H1 (cell line): ENCODE measurements around the gene RASGRP1. TPM values are rescaled to one million over a fixed set of nuclear protein-coding genes. Genes with fewer than 3 reads are reported as not detected.

ENCODE experiments used
- GABPA ChIP-seq: IDR thresholded peaks from 2 replicates; pipeline ENCODE4 v1.6.1; 2011; ENCODE audit warnings: mild to moderate bottlenecking, low read length, moderate library complexity, borderline replicate concordance; ENCODE audit not compliant: insufficient read depth
- RBBP5 ChIP-seq: IDR thresholded peaks from 2 replicates; pipeline ENCODE4 v1.7.1; 2012; ENCODE audit warnings: low read depth, mild to moderate bottlenecking, inconsistent platforms, low read length, moderate library complexity, borderline replicate concordance
- SP2 ChIP-seq: IDR thresholded peaks from 2 replicates; pipeline ENCODE4 v1.6.1; 2012; ENCODE audit warnings: mild to moderate bottlenecking, low read length, inconsistent platforms
- YY1 ChIP-seq: IDR thresholded peaks from 2 replicates; pipeline ENCODE4 v1.6.1; 2011; ENCODE audit warnings: low read depth, mild to moderate bottlenecking, low read length
- polyA plus RNA-seq, 7 experiments: library from polyadenylated mRNA; depleted of rRNA in 3 of 7; stranded (reverse) in 5 of 7; unstranded in 2 of 7; fragments of >200 nt in 5 of 7; fragments of 200-250 nt in 2 of 7; gene quantifications; 1 replicate in 5 of 7; 2 replicates in 1 of 7; 4 replicates in 1 of 7; pipeline versions ENCODE4 v1.2.1 to v1.2.3, GENCODE V29; 2011 to 2013; ENCODE audit warnings: missing spikeins in 2 of 7, mixed read lengths in 2 of 7
- total RNA-seq: library from RNA; stranded (reverse); fragmentation: NEBNext Ultra II Directional; extraction: Animal tissue kit (Norgen Biotek cat#: 25700); gene quantifications from 2 replicates; pipeline ENCODE4 v1.2.1, GENCODE V29; 2021

RASGRP1 gene
- total and polyA plus RNA-seq, 2 of the 8 experiments (the other 6 are each of a cell fraction or from before 2014, with no cell fraction given), result 1.1 to 2.1 TPM

GRCh38 chr15:38461066-38461833 is 103.4 kb downstream of the RASGRP1 start (continued):
- no peak for TF ChIP-seq SP2
- no peak for TF ChIP-seq YY1
- no peak for TF ChIP-seq GABPA
- TF ChIP-seq RBBP5, result no peak
